HepG2 (cell line): ENCODE data around the gene SYNJ2. TPM values are rescaled to one million over a fixed set of nuclear protein-coding genes. Genes with fewer than 3 reads are reported as not detected.

Source experiments
- ATAC-seq: fragments of 200-7000 bp; cut with Tn5 transposase; 3 replicates; pipeline ENCODE4 v1.9.1; 2020; ENCODE audit warnings: mild to moderate bottlenecking, moderate library complexity
- BruUV-seq: library from RNA; stranded (reverse); fragments of 400-500 nt; replicated peaks from 2 replicates; lab custom pipeline; 2021; lab: Mats Ljungman, UMichigan
- CTCF ChIA-PET: fragments of 300-600 bp; formaldehyde crosslinking; extraction: SDS; loops from one replicate; lab custom pipeline; 2021; ENCODE audit warnings: low total read pairs, inconsistent platforms, low intra/inter-chr PET ratio; lab: Yijun Ruan, JAX
- POLR2A ChIA-PET: fragments of 350-600 bp; sonication (Branson Sonifier 250); formaldehyde crosslinking; loops from one replicate; lab custom pipeline; 2020; ENCODE audit warnings: antibody characterized with exemption, inconsistent platforms; lab: Yijun Ruan, JAX
- DNase-seq: peaks from one replicate; pipeline ENCODE4 v3.0.0-alpha.2; 2015; ENCODE audit warnings: low spot score
- FAIRE-seq: peaks from 3 replicates; lab custom pipeline; 2011; peaks lifted over from hg19 to GRCh38; lab: Jason Lieb, UNC
- H2AFZ ChIP-seq: one replicate; pipeline ENCODE4 v1.6.1; 2011; ENCODE audit warnings: low read length, inconsistent platforms
- H3K27ac ChIP-seq: fragments of 300-600 bp; 3 replicates; pipeline ENCODE4 v1.8.0; 2011; ENCODE audit warnings: mixed run types, mild to moderate bottlenecking, mixed read lengths, low read length, inconsistent platforms; ENCODE audit not compliant: insufficient read depth; ENCODE audit errors: extremely low read length
- H3K27me3 ChIP-seq, 2 experiments: fragments of 200-600 bp in 1 of 2; 2 replicates in 1 of 2; 3 replicates in 1 of 2; pipeline versions ENCODE4 v1.6.0 to v1.8.0; 2011; ENCODE audit warnings: low read length in 2 of 2, mild to moderate bottlenecking in 2 of 2, moderate library complexity in 2 of 2, inconsistent platforms in 1 of 2; ENCODE audit not compliant: insufficient read depth in 2 of 2, control insufficient read depth in 1 of 2
- H3K36me3 ChIP-seq, 2 experiments: fragments of 200-600 bp in 1 of 2; replicated peaks in 1 of 2; 2 replicates in 1 of 2; 3 replicates in 1 of 2; pipeline versions ENCODE4 v1.5.1 to v1.8.0; 2011; ENCODE audit warnings: low read length in 2 of 2, inconsistent platforms in 1 of 2; ENCODE audit not compliant: insufficient read depth in 2 of 2, control insufficient read depth in 1 of 2
- H3K4me1 ChIP-seq: 2 replicates; pipeline ENCODE4 v1.5.1; 2012; ENCODE audit warnings: low read length, inconsistent platforms; ENCODE audit not compliant: insufficient read depth
- H3K4me2 ChIP-seq: 2 replicates; pipeline ENCODE4 v1.6.0; 2011; ENCODE audit warnings: low read depth, low read length, inconsistent platforms
- H3K4me3 ChIP-seq, 3 experiments: fragments of 200-600 bp in 1 of 3; sonication (generic), shearing (Covaris generic) in 1 of 3; replicated peaks in 1 of 3; 2 replicates each; pipeline ENCODE4 v1.5.1; 2011 to 2016; ENCODE audit warnings: low read length in 3 of 3, inconsistent platforms in 2 of 3, low read depth in 2 of 3, mild to moderate bottlenecking in 2 of 3, control low read depth in 1 of 3, mixed read lengths in 1 of 3; ENCODE audit not compliant: insufficient read depth in 1 of 3
- H3K79me2 ChIP-seq: one replicate; pipeline ENCODE4 v1.6.1; 2011; ENCODE audit warnings: low read length, inconsistent platforms; ENCODE audit not compliant: insufficient read depth
- H3K9ac ChIP-seq: 2 replicates; pipeline ENCODE4 v1.6.0; 2011; ENCODE audit warnings: mild to moderate bottlenecking, low read depth, low read length, inconsistent platforms; ENCODE audit not compliant: insufficient read depth
- H3K9me3 ChIP-seq: 2 replicates; pipeline ENCODE4 v1.5.1; 2012; ENCODE audit warnings: mild to moderate bottlenecking, low read length
- H4K20me1 ChIP-seq: 2 replicates; pipeline ENCODE4 v1.6.0; 2011; ENCODE audit warnings: inconsistent platforms, mild to moderate bottlenecking, low read length, moderate library complexity; ENCODE audit not compliant: insufficient read depth
- AHR ChIP-seq: IDR thresholded peaks from 2 replicates; pipeline ENCODE4 v1.6.1; 2018; ENCODE audit warnings: missing genetic modification reagents, missing compliant biosample characterization
- FLYWCH1 ChIP-seq: sonication (generic); formaldehyde crosslinking; IDR thresholded peaks from 2 replicates; pipeline ENCODE4 v1.8.1; 2023; ENCODE audit warnings: mild to moderate bottlenecking, missing genetic modification reagents
- IKZF1 ChIP-seq: fragments of 450-650 bp; IDR thresholded peaks from 2 replicates; pipeline ENCODE4 v1.7.1; 2016
- PAX8 ChIP-seq: sonication (generic); formaldehyde crosslinking; IDR thresholded peaks from 2 replicates; pipeline ENCODE4 v1.8.0; 2022; ENCODE audit warnings: mild to moderate bottlenecking, missing genetic modification reagents, borderline replicate concordance
- YEATS2 ChIP-seq: sonication (generic); formaldehyde crosslinking; IDR thresholded peaks from 2 replicates; pipeline ENCODE4 v1.4.0; 2020; ENCODE audit warnings: missing genetic modification reagents, borderline replicate concordance
- ZKSCAN5 ChIP-seq: sonication (generic); formaldehyde crosslinking; IDR thresholded peaks from 2 replicates; pipeline ENCODE4 v1.5.1; 2020; ENCODE audit warnings: mild to moderate bottlenecking, missing genetic modification reagents
- ZNF549 ChIP-seq: sonication (generic); formaldehyde crosslinking; IDR thresholded peaks from 2 replicates; pipeline ENCODE4 v1.5.0; 2020; ENCODE audit warnings: missing genetic modification reagents
- ZNF644 ChIP-seq: IDR thresholded peaks from 2 replicates; pipeline ENCODE4 v1.6.1; 2016; ENCODE audit warnings: low read depth
- WGBS: methylation state at CpG from one replicate; pipeline ENCODE4 v1.1.6; 2017; ENCODE audit warnings: low lambda C conversion rate; 5-methylcytosine and 5-hydroxymethylcytosine counted together
- in situ Hi-C: cut with HindIII; loops from 2 replicates; pipeline ENCODE4 v1.10.0; 2017; ENCODE audit warnings: low pct_unique_long_range_greater_than_20kb; ENCODE audit not compliant: extremely low pct_ligation_motif_present
- intact Hi-C: fragments of 100-400 bp; cut with micrococcal nuclease; formaldehyde crosslinking; loops from one replicate; pipeline ENCODE4 v1.10.0; 2022; ENCODE audit not compliant: unreplicated experiment
- polyA plus RNA-seq, 8 experiments: library from polyadenylated mRNA; depleted of rRNA in 3 of 8; stranded (reverse) in 7 of 8; unstranded in 1 of 8; fragments of >200 nt; fragmentation: Illumina TruSeq in 4 of 8; extraction: Trizol in 4 of 8; gene quantifications; 2 replicates each; pipeline versions ENCODE4 v1.2.1 to v1.2.3, GENCODE V29; 2011 to 2016; ENCODE audit warnings: low read depth in 4 of 8, missing spikeins in 1 of 8, mixed read lengths in 1 of 8; ENCODE audit not compliant: insufficient read depth in 1 of 8
- total RNA-seq, 5 experiments: library from RNA; depleted of rRNA; stranded (reverse); fragments of >200 nt; fragmentation: Illumina TruSeq; extraction: Trizol; gene quantifications; 2 replicates each; pipeline ENCODE4 v1.2.3, GENCODE V29; 2016; ENCODE audit warnings: low read depth in 1 of 5
- TF ChIP-seq, protein P1 (sequence below): sonication (generic); formaldehyde crosslinking; conservative IDR thresholded peaks from 2 replicates; pipeline ENCODE4 v1.8.1; 2023; ENCODE audit warnings: missing genetic modification reagents
- TF ChIP-seq, protein P2 (sequence below): sonication (generic); formaldehyde crosslinking; IDR thresholded peaks from 2 replicates; pipeline ENCODE4 v1.4.0; 2020; ENCODE audit warnings: mild to moderate bottlenecking, missing genetic modification reagents, borderline replicate concordance
- TF ChIP-seq, protein P3 (sequence below): sonication (generic); formaldehyde crosslinking; IDR thresholded peaks from 2 replicates; pipeline ENCODE4 v1.4.0; 2020; ENCODE audit warnings: mild to moderate bottlenecking, missing genetic modification reagents
- TF ChIP-seq, protein P4 (sequence below): sonication (generic); formaldehyde crosslinking; IDR thresholded peaks from 2 replicates; pipeline ENCODE4 v1.8.1; 2023; ENCODE audit warnings: mild to moderate bottlenecking, missing genetic modification reagents

Gene SYNJ2
- total and polyA plus RNA-seq, 2 of the 13 experiments (the other 11 are each of a cell fraction or from before 2014, with no cell fraction given), result 39.1 to 57.6 TPM

DNA sequence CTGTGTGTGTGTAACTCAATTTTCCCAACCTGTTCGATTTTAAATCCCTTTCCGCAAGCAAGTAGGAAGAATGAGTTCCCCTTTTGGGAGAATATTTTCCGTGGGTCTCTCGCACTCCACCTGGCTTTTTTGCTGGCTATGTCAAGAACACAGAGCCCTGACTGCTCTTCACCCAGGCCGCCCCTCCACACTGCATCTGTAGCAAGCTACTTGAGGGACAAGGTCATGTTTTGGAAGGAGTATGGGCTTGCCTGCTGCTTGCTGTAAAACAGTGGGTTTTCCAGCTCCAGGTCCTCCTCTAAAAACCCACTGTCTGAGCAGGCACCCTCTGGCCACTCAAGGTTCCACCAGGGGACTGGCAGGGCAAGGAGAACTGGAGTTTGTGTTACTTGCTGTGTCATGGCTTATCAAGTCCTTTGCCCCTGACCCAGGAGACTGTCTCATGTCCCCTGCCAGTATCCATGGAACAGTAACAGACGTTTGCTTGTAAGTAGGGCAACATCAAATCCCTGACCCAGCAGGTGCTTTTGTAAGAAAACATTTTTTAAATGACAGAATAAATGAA is 35.5 kb upstream of the SYNJ2 start:
- Histone ChIP-seq H3K9ac (no peak overlapping the region), H3K27ac (no peak overlapping the region), H4K20me1 (no peaks in the 10 kb centered on the region), H3K27me3 (no peaks in the 10 kb centered on the region), H3K4me2 (no peak overlapping the region), H3K4me1 (no peaks in the 10 kb centered on the region), H3K36me3 (peaks cover 15 to 34% of the 10 kb centered on the region in 2 experiments; a peak in 4 of 5 replicates), H3K9me3 (no peaks in the 10 kb centered on the region), H3K4me3 (no peak overlapping the region), H3K79me2 (no peaks in the 10 kb centered on the region), H2AFZ (no peak overlapping the region)
- DNase-seq, result no peak
- BruUV-seq, result no TSS peak
- 92% methylated on average over 6 of the region's 6 CpGs for WGBS
- intact Hi-C loops (no loop called here), in situ Hi-C loops (loop anchor here (5.0 kb wide), 1 partner anchor 189 kb away; no protein-coding TSS in a partner anchor)
- ATAC-seq, result no peak; the same call in 2 of the 3 replicates
- FAIRE-seq, result no peak
- ChIA-PET CTCF (no interaction called here), POLR2A (interaction anchor here (1.4 kb wide), 1 partner anchor 66 kb away, joined by 4 read pairs; no protein-coding TSS in a partner anchor)
- TF ChIP-seq YEATS2 (no peak), ZNF549 (no peak), ZKSCAN5 (CRISPR knock-in tag) (no peak), PAX8 (CRISPR knock-in tag) (no peak), AHR (no peak), IKZF1 (no peak), FLYWCH1 (no peak), ZNF644 (CRISPR knock-in tag) (no peak)
- TF ChIP-seq, protein P1, sequence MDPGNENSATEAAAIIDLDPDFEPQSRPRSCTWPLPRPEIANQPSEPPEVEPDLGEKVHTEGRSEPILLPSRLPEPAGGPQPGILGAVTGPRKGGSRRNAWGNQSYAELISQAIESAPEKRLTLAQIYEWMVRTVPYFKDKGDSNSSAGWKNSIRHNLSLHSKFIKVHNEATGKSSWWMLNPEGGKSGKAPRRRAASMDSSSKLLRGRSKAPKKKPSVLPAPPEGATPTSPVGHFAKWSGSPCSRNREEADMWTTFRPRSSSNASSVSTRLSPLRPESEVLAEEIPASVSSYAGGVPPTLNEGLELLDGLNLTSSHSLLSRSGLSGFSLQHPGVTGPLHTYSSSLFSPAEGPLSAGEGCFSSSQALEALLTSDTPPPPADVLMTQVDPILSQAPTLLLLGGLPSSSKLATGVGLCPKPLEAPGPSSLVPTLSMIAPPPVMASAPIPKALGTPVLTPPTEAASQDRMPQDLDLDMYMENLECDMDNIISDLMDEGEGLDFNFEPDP (CRISPR knock-in tag), result no peak
- TF ChIP-seq, protein P2, sequence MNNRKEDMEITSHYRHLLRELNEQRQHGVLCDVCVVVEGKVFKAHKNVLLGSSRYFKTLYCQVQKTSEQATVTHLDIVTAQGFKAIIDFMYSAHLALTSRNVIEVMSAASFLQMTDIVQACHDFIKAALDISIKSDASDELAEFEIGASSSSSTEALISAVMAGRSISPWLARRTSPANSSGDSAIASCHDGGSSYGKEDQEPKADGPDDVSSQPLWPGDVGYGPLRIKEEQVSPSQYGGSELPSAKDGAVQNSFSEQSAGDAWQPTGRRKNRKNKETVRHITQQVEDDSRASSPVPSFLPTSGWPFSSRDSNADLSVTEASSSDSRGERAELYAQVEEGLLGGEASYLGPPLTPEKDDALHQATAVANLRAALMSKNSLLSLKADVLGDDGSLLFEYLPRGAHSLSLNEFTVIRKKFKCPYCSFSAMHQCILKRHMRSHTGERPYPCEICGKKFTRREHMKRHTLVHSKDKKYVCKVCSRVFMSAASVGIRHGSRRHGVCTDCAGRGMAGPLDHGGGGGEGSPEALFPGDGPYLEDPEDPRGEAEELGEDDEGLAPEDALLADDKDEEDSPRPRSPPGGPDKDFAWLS, result no peak
- TF ChIP-seq, protein P3, sequence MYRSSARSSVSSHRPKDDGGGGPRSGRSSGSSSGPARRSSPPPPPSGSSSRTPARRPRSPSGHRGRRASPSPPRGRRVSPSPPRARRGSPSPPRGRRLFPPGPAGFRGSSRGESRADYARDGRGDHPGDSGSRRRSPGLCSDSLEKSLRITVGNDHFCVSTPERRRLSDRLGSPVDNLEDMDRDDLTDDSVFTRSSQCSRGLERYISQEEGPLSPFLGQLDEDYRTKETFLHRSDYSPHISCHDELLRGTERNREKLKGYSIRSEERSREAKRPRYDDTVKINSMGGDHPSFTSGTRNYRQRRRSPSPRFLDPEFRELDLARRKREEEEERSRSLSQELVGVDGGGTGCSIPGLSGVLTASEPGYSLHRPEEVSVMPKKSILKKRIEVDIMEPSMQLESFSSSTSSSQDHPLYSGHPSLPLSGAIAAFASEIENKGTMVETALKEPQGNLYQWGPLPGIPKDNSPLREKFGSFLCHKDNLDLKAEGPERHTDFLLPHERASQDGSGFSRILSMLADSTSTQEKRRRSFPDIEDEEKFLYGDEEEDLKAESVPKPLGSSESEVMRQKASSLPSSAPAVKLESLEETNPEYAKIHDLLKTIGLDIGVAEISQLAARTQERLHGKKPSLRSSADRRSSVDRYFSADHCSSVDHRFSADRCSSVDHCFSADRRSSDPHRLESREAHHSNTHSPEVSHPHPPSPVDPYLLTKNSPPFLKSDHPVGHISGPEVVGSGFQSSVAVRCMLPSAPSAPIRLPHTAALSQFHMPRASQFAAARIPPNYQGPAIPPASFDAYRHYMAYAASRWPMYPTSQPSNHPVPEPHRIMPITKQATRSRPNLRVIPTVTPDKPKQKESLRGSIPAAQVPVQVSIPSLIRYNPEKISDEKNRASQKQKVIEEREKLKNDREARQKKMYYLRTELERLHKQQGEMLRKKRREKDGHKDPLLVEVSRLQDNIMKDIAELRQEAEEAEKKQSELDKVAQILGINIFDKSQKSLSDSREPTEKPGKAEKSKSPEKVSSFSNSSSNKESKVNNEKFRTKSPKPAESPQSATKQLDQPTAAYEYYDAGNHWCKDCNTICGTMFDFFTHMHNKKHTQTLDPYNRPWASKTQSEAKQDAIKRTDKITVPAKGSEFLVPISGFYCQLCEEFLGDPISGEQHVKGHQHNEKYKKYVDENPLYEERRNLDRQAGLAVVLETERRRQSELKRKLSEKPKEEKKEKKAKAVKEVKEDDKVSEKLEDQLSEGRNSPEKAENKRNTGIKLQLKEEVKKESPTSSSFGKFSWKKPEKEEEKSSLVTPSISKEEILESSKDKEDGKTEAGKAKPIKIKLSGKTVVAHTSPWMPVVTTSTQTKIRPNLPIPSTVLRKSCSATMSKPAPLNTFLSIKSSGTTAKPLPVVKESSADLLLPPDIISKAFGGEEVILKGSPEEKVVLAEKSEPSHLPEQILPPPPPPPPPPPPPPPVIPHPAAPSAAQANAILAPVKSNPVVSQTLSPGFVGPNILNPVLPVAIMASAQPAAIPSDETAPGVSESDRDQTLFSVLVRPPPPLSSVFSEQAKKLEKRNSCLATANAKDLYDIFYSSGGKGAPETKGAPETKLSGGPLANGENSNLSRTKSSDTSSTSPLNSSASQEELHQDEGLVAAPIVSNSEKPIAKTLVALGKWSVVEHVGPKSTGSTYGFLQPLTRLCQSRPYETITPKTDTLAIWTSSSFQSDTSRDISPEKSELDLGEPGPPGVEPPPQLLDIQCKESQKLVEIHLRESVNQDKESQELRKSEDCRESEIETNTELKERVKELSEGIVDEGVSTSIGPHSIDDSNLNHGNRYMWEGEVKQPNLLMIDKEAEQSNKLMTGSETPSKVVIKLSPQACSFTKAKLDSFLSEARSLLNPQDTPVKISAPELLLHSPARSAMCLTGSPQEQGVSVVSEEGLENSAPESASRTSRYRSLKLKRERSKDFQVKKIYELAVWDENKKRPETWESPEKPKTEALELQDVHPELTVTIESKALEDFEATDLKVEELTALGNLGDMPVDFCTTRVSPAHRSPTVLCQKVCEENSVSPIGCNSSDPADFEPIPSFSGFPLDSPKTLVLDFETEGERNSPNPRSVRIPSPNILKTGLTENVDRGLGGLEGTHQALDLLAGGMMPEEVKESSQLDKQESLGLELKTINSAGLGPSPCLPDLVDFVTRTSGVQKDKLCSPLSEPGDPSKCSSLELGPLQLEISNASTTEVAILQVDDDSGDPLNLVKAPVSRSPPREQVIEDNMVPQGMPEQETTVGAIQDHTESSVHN (CRISPR knock-in tag), result no peak
- TF ChIP-seq, protein P4, sequence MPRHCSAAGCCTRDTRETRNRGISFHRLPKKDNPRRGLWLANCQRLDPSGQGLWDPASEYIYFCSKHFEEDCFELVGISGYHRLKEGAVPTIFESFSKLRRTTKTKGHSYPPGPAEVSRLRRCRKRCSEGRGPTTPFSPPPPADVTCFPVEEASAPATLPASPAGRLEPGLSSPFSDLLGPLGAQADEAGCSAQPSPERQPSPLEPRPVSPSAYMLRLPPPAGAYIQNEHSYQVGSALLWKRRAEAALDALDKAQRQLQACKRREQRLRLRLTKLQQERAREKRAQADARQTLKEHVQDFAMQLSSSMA (CRISPR knock-in tag), result no peak
